Liver (tissue), 9 donors: ENCODE data around the gene CENPF. TPM values are rescaled to one million over a fixed set of nuclear protein-coding genes. Genes with fewer than 3 reads are reported as not detected.

ENCODE experiments used
- DNase-seq: peaks from one replicate; pipeline ENCODE4 v3.0.0-alpha.2; 2017; ENCODE audit warnings: low spot score
- H3K27ac ChIP-seq, 2 donors: one replicate each; pipeline ENCODE4 v1.7.0; 2013; ENCODE audit warnings: inconsistent platforms in 2 of 2, low read length in 2 of 2, control low read depth in 1 of 2, low read depth in 1 of 2, mild to moderate bottlenecking in 1 of 2
- H3K27me3 ChIP-seq, 4 donors: one replicate each; pipeline versions ENCODE4 v1.6.1 to v1.7.0; 2013; ENCODE audit warnings: low read length in 3 of 4, inconsistent platforms in 1 of 4, mild to moderate bottlenecking in 1 of 4, moderate library complexity in 1 of 4; ENCODE audit not compliant: control insufficient read depth in 4 of 4, insufficient read depth in 4 of 4
- H3K36me3 ChIP-seq, 4 donors: one replicate each; pipeline versions ENCODE4 v1.6.1 to v1.7.0; 2013; ENCODE audit warnings: low read length in 3 of 4, mild to moderate bottlenecking in 3 of 4, low read depth in 1 of 4, moderate library complexity in 1 of 4; ENCODE audit not compliant: control insufficient read depth in 4 of 4, insufficient read depth in 3 of 4
- H3K4me1 ChIP-seq, 4 donors: one replicate each; pipeline versions ENCODE4 v1.6.1 to v1.7.0; 2013; ENCODE audit warnings: low read length in 3 of 4, mild to moderate bottlenecking in 3 of 4, moderate library complexity in 1 of 4; ENCODE audit not compliant: control insufficient read depth in 4 of 4, insufficient read depth in 4 of 4
- H3K4me3 ChIP-seq, 3 donors: one replicate each; pipeline versions ENCODE4 v1.6.1 to v1.7.0; 2013; ENCODE audit warnings: low read length in 3 of 3, control low read depth in 1 of 3, low read depth in 1 of 3, mild to moderate bottlenecking in 1 of 3
- H3K9ac ChIP-seq, 2 donors: one replicate each; pipeline ENCODE4 v1.7.0; 2013; ENCODE audit warnings: low read length in 2 of 2, mild to moderate bottlenecking in 2 of 2, moderate library complexity in 2 of 2, control low read depth in 1 of 2, low read depth in 1 of 2
- H3K9me3 ChIP-seq, 4 donors: one replicate each; pipeline versions ENCODE4 v1.6.1 to v1.7.0; 2013; ENCODE audit warnings: low read length in 3 of 4; ENCODE audit not compliant: control insufficient read depth in 4 of 4
- EGR1 ChIP-seq, 2 donors: IDR thresholded peaks; 2 replicates each; pipeline ENCODE4 v1.6.1; 2016 to 2018; ENCODE audit warnings: antibody characterized with exemption in 2 of 2, low read depth in 2 of 2
- FOXA1 ChIP-seq: IDR thresholded peaks from 2 replicates; pipeline ENCODE4 v1.6.1; 2016; ENCODE audit warnings: antibody characterized with exemption
- FOXA2 ChIP-seq: IDR thresholded peaks from 2 replicates; pipeline ENCODE4 v1.6.1; 2016; ENCODE audit warnings: antibody characterized with exemption
- HNF4A ChIP-seq, 2 donors: conservative IDR thresholded peaks; 2 replicates each; pipeline ENCODE4 v1.6.1; 2016; ENCODE audit warnings: antibody characterized with exemption in 2 of 2, mild to moderate bottlenecking in 2 of 2
- JUND ChIP-seq, 2 donors: IDR thresholded peaks; 2 replicates each; pipeline ENCODE4 v1.6.1; 2016; ENCODE audit warnings: antibody characterized with exemption in 2 of 2
- NR2F2 ChIP-seq: IDR thresholded peaks from 2 replicates; pipeline ENCODE4 v1.6.1; 2016; ENCODE audit warnings: antibody characterized with exemption
- RAD21 ChIP-seq, 2 donors: IDR thresholded peaks; 2 replicates each; pipeline ENCODE4 v1.6.1; 2016; ENCODE audit warnings: antibody characterized with exemption in 2 of 2, mild to moderate bottlenecking in 2 of 2
- RXRA ChIP-seq, 2 donors: IDR thresholded peaks; 2 replicates each; pipeline ENCODE4 v1.6.1; 2017 to 2018; ENCODE audit warnings: antibody characterized with exemption in 2 of 2, mild to moderate bottlenecking in 1 of 2
- SP1 ChIP-seq: IDR thresholded peaks from 2 replicates; pipeline ENCODE4 v1.6.1; 2018; ENCODE audit warnings: antibody characterized with exemption, mild to moderate bottlenecking
- TAF1 ChIP-seq: conservative IDR thresholded peaks from 2 replicates; pipeline ENCODE4 v1.6.1; 2016; ENCODE audit warnings: antibody characterized with exemption, mild to moderate bottlenecking
- YY1 ChIP-seq: IDR thresholded peaks from 2 replicates; pipeline ENCODE4 v1.6.1; 2016; ENCODE audit warnings: antibody characterized with exemption, mild to moderate bottlenecking
- WGBS: extraction: QIAGEN DNeasy Blood & Tissue Kit; methylation state at CpG from one replicate; pipeline ENCODE4 v1.1.7; 2013; 5-methylcytosine and 5-hydroxymethylcytosine counted together
- polyA plus RNA-seq, 2 donors: library from polyadenylated mRNA; stranded (reverse) in 1 of 2; unstranded in 1 of 2; fragments of 200-250 nt in 1 of 2; fragments of >200 nt in 1 of 2; fragmentation: Nextera tagmentation in 1 of 2; extraction: Ambion mirVana in 1 of 2; gene quantifications; one replicate each; pipeline versions ENCODE4 v1.2.1 to v1.2.3, GENCODE V29; 2013 to 2015
- total RNA-seq, 2 donors: library from RNA; depleted of rRNA; stranded (reverse); fragments of >200 nt; gene quantifications; one replicate each; pipeline ENCODE4 v1.2.3, GENCODE V29; 2014
- TF ChIP-seq, protein P1 (sequence below): IDR thresholded peaks from 2 replicates; pipeline ENCODE4 v1.6.1; 2016; ENCODE audit warnings: antibody characterized with exemption, mild to moderate bottlenecking
- TF ChIP-seq, protein P2 (sequence below): IDR thresholded peaks from 2 replicates; pipeline ENCODE4 v1.6.1; 2016; ENCODE audit warnings: antibody characterized with exemption
- TF ChIP-seq, protein P3 (sequence below): fragments of 150-350 bp; IDR thresholded peaks from 2 replicates; pipeline ENCODE4 v1.5.1; 2017; ENCODE audit warnings: improper control_type of control experiment, low read depth, low read length; ENCODE audit not compliant: missing input control
- TF ChIP-seq, protein P4 (sequence below): IDR thresholded peaks from 2 replicates; pipeline ENCODE4 v1.6.1; 2016; ENCODE audit warnings: antibody characterized with exemption
- donor health status: healthy.
- donor health status: healthy.
- donor health status: healthy.
- donor health status: healthy.
- donor health status: healthy.

CENPF gene
- total and polyA plus RNA-seq, 4 donors, result 0.08 to 47.3 (median 1.5) TPM

DNA sequence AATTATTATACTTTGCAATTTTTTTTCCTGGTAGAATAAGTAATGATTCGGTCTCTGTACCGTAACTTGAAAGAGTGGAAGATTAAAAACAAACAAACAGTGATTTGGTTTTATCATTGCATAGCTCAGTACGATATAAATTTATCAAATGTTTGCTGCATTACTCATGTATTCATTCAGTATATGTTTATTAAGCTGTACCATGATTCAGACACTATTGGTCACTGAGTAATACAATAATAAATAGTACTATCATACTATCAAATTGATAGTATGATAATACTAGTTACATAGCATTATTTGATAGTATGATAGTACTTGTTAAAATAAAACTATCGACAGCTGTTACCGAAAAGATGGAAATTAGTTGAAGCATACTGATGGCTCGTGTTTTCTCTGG, 12.1 kb downstream of the CENPF start:
- no peak for DNase-seq
- Histone ChIP-seq H3K27ac (no peak overlapping the region), H3K36me3 (no peaks in the 10 kb centered on the region), H3K4me1 (no peaks in the 10 kb centered on the region), H3K9me3 (no peaks in the 10 kb centered on the region), H3K4me3 (no peak overlapping the region), H3K9ac (no peak overlapping the region), H3K27me3 (no peaks in the 10 kb centered on the region)
- WGBS, result 97% methylated on average over 6 of the region's 6 CpGs
- TF ChIP-seq, protein P1, sequence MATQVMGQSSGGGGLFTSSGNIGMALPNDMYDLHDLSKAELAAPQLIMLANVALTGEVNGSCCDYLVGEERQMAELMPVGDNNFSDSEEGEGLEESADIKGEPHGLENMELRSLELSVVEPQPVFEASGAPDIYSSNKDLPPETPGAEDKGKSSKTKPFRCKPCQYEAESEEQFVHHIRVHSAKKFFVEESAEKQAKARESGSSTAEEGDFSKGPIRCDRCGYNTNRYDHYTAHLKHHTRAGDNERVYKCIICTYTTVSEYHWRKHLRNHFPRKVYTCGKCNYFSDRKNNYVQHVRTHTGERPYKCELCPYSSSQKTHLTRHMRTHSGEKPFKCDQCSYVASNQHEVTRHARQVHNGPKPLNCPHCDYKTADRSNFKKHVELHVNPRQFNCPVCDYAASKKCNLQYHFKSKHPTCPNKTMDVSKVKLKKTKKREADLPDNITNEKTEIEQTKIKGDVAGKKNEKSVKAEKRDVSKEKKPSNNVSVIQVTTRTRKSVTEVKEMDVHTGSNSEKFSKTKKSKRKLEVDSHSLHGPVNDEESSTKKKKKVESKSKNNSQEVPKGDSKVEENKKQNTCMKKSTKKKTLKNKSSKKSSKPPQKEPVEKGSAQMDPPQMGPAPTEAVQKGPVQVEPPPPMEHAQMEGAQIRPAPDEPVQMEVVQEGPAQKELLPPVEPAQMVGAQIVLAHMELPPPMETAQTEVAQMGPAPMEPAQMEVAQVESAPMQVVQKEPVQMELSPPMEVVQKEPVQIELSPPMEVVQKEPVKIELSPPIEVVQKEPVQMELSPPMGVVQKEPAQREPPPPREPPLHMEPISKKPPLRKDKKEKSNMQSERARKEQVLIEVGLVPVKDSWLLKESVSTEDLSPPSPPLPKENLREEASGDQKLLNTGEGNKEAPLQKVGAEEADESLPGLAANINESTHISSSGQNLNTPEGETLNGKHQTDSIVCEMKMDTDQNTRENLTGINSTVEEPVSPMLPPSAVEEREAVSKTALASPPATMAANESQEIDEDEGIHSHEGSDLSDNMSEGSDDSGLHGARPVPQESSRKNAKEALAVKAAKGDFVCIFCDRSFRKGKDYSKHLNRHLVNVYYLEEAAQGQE, result no peak
- TF ChIP-seq SP1 (no peak), FOXA2 (no peak), TAF1 (no peak), HNF4A (conservative IDR thresholded peaks at IDR 0.05) (no peak), JUND (IDR thresholded peaks at IDR 0.05) (no peak), RXRA (IDR thresholded peaks at IDR 0.05) (no peak), RAD21 (IDR thresholded peaks at IDR 0.05) (no peak), FOXA1 (no peak), YY1 (no peak), NR2F2 (no peak), EGR1 (IDR thresholded peaks at IDR 0.05; ENCODE audit: low read depth in 2 of 2) (no peak)
- TF ChIP-seq, protein P2, sequence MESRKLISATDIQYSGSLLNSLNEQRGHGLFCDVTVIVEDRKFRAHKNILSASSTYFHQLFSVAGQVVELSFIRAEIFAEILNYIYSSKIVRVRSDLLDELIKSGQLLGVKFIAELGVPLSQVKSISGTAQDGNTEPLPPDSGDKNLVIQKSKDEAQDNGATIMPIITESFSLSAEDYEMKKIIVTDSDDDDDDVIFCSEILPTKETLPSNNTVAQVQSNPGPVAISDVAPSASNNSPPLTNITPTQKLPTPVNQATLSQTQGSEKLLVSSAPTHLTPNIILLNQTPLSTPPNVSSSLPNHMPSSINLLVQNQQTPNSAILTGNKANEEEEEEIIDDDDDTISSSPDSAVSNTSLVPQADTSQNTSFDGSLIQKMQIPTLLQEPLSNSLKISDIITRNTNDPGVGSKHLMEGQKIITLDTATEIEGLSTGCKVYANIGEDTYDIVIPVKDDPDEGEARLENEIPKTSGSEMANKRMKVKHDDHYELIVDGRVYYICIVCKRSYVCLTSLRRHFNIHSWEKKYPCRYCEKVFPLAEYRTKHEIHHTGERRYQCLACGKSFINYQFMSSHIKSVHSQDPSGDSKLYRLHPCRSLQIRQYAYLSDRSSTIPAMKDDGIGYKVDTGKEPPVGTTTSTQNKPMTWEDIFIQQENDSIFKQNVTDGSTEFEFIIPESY, result no peak
- TF ChIP-seq, protein P3, sequence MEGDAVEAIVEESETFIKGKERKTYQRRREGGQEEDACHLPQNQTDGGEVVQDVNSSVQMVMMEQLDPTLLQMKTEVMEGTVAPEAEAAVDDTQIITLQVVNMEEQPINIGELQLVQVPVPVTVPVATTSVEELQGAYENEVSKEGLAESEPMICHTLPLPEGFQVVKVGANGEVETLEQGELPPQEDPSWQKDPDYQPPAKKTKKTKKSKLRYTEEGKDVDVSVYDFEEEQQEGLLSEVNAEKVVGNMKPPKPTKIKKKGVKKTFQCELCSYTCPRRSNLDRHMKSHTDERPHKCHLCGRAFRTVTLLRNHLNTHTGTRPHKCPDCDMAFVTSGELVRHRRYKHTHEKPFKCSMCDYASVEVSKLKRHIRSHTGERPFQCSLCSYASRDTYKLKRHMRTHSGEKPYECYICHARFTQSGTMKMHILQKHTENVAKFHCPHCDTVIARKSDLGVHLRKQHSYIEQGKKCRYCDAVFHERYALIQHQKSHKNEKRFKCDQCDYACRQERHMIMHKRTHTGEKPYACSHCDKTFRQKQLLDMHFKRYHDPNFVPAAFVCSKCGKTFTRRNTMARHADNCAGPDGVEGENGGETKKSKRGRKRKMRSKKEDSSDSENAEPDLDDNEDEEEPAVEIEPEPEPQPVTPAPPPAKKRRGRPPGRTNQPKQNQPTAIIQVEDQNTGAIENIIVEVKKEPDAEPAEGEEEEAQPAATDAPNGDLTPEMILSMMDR, result no peak
- TF ChIP-seq, protein P4, sequence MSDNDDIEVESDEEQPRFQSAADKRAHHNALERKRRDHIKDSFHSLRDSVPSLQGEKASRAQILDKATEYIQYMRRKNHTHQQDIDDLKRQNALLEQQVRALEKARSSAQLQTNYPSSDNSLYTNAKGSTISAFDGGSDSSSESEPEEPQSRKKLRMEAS, result no peak

DNA sequence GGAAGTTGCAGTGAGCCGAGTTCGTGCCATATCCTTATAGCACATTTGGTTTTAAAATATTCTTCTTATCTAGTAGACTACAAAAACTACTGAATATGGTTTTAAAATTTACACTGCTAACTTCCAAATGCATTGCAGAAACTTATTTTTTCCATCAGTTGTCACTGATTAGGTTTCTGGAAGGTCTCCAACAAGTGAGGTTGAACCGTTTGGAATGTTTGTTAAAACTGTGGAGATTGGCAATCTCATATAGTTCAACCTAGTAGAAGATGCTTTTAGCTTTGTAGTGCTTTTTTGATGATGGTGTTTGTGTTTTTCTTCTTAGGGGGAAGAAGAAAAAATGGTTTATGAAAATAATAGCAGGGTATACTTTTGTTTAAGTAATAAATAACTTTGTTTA, 12.9 kb downstream of the CENPF start:
- WGBS, result 79% methylated on average over 3 of the region's 3 CpGs
- DNase-seq, result no peak
- H3K9ac ChIP-seq, result no peak overlapping the region
- no peak overlapping the region for H3K27ac ChIP-seq
- TF ChIP-seq RXRA (IDR thresholded peaks at IDR 0.05) (no peak), TAF1 (no peak)
- TF ChIP-seq, protein P1, result no peak
- H3K4me1 ChIP-seq, result no peaks in the 10 kb centered on the region
- no peaks in the 10 kb centered on the region for H3K36me3 ChIP-seq
- no peaks in the 10 kb centered on the region for H3K27me3 ChIP-seq
- no peaks in the 10 kb centered on the region for H3K9me3 ChIP-seq
- no peak overlapping the region for H3K4me3 ChIP-seq
